AG08395 (cell line): ENCODE data around the gene CLSTN3.

Experiments used
- DNase-seq: peaks from one replicate; pipeline ENCODE4 v3.0.0; 2012; ENCODE audit warnings: mixed read lengths, low spot score

The CLSTN3 gene

GRCh38 chr12:7188562-7189397 lies 58.6 kb downstream of the CLSTN3 start:
- DNase-seq = peak; percentile 74

- DNase-seq = peak; percentile 95
Observed at GRCh38 chr12:7189398-7190267, 59.5 kb downstream of the CLSTN3 start, which contains the start of gene PEX5. TSS of gene PEX5 (plus strand) at chr12:7189686. CDS start at chr12:7190378, 692 bp downstream.

GRCh38 chr12:7190268-7191055 lies 60.3 kb downstream of the CLSTN3 start:
- DNase-seq = peak; percentile 33

- DNase-seq = no peak
Observed at GRCh38 chr12:7193674-7194073, 63.5 kb downstream of the CLSTN3 start.

GRCh38 chr12:7197841-7198240 lies 67.7 kb downstream of the CLSTN3 start:
- no peak for DNase-seq

- DNase-seq = no peak
Observed at GRCh38 chr12:7203109-7203508, 72.9 kb downstream of the CLSTN3 start.

GRCh38 chr12:7205091-7205490 lies 74.9 kb downstream of the CLSTN3 start:
- no peak for DNase-seq

GRCh38 chr12:7206691-7207090 lies 76.5 kb downstream of the CLSTN3 start:
- DNase-seq = no peak

GRCh38 chr12:7207866-7208625 lies 77.9 kb downstream of the CLSTN3 start:
- no peak for DNase-seq
